ENCODE data around the gene BCOR.

Gene BCOR

DNA sequence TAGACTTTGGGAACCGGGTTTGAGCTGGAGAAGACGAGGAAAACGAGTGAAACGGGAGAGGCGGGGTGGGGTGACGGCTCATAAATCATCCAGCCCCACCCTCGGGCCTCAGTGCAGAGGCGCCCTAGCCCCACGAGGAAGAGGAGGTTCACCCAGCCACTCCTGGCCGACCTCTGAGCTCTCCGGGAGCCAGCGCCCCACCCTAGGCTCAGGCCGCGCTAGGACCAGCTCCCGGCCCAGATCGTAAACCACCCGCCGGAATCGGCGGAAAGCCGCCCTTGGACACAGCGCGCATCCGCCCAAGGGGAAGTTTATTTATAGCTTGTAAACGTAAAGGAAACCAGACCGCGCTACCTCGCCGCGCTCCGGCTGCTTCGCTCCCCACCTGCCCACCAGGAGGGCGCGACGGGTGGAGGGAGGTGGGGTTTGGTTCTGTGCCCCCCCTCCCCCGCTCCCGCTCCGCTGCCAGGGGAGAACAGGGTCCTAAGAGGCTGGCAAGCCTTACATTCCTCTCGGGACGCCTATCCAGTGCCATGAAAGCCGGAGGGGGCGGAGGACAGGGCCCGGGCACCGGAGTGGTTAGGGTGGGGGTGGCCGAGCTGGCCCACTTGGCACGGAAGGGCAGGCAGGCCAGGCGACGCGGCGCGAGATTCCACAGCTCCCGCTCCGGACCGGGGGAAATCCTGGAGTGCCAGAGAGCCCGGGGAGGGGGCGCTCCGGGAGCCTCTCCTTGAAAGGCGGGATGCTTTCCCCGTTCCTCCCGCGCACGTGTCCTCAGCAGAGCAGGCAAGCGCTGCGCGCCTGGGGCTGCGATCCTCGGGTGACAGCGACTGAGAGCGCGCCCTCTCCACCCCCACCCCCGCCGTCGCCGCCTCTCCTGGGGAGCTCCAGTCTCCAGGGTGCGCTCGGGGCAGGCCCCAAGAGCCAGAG lies 84.2 kb downstream of the BCOR start:
- peak; percentile 26 for DNase-seq

DNA sequence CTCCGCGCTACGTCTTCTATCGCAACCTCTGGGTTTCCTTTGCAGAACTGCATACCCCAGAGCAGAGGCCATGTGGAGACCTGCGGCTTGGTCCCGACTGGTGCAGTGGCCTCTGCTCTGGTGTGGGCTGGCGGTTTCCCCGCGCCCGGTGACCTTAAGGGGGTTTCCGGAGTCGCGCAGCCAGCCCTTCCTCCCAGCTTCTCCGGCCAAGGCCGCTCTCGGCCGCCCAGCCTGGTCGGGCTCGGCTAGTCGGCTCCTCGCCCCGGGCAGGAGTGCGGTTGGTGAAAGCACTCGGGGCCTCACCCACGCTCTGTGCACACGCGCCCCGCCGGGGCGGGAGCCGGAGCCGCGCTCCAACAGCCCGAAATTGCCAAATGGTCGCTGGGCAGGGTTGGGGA lies 84.9 kb downstream of the BCOR start:
- DNase-seq = no peak

DNA sequence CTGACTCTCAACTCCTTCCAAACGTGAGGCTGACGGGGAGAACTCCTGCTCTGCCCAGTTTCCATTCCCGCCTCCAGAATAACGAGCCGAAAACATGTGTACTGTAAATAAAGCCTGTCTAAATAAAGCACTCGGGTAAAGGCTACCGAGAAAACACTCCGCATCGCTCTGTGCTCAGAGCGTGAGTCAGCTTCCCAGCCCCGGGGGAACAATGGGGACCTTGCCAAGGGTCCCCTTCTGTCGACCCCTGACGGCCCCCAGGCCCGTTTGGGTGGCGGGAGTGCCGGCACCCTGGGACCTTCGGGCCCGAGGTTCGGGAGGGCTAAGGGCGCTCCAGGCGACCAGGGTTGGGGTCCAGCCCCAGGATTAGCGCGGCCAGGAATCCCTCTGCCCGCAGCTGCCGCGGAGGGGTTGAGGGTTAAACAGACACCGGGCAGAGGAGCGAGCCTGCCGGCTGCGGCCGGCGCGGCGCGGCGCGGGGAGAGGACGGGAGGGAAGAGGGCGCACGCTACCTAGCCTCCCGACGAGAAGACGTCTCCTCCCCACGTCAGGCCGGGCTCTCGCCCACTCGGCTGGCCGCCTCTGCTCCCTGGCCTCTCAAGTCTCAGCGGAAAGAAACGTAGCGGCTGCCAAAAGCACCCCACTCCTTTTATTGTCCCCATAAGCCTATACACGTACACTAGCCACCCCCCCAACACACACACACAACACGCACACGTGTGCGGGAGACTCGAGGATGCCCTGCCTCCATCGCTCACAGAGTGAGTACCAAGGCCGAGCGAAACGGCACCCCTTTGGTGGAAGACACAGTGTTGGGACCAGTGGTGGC lies 85.5 kb downstream of the BCOR start:
- no peak for DNase-seq

DNA sequence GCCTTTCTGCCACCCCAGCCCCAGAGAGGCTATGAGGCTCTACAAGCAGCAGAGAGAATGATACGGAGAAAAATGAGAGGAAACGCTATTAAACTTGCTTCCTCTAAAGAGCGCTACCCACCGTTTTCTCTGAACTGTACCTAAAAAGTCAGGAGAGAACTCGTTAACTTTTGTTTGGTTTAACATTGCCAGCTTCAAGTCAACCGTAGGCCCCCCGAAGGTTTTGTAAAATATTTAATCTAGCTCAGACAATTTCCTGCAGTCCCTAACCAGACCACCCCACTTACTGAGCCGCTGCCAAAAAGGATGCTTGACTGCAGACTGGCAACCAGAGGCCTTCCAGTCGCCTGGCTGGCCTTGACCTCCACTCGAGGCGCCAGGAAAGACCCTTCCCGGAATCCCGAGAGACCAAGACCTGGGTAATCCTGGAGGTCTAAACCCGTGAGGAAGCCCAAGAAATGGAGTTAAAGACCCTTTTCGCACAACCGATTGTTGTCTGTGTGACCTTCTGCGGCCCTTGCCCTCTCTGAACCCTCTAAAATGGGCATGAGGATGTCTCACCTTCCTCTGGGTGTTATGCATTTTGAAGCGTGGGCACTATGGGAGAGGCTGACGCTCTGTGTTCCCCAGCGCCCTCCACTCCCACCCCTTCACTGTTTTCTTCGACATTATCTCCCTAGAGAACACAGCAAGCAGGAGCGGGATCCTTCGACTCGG lies 86.3 kb downstream of the BCOR start:
- no peak for DNase-seq

- DNase-seq = no peak
Measured at GRCh38 chrX:40010550-40011321, 87.0 kb downstream of the BCOR start.

- DNase-seq = no peak
Measured at GRCh38 chrX:40009890-40010289, 87.9 kb downstream of the BCOR start.

DNA sequence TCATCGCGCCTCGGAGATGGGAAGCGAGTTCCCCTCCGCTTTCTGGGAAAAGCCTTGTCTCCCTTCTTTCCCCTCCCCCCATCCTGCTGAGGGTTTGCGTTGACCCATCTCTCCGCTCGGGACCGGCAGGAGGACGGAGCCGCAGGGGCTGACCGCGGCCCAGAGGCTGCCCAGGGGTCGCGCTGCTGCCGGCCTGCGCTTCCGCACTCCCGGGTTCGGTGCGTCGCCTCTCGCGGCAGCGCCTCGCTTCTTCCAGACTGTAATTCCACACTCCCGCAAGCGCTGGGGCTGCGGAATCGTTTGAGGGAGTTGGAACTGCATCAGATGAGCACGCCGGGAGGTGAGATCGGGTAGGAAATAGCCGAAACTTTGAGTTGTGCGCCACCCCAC lies 88.3 kb downstream of the BCOR start:
- DNase-seq = no peak

- DNase-seq = no peak
Measured at GRCh38 chrX:40008791-40009461, 88.8 kb downstream of the BCOR start.

GRCh38 chrX:40007756-40008705 lies 89.7 kb downstream of the BCOR start:
- DNase-seq = no peak

GRCh38 chrX:40007131-40007755 lies 90.5 kb downstream of the BCOR start:
- DNase-seq = no peak

DNA sequence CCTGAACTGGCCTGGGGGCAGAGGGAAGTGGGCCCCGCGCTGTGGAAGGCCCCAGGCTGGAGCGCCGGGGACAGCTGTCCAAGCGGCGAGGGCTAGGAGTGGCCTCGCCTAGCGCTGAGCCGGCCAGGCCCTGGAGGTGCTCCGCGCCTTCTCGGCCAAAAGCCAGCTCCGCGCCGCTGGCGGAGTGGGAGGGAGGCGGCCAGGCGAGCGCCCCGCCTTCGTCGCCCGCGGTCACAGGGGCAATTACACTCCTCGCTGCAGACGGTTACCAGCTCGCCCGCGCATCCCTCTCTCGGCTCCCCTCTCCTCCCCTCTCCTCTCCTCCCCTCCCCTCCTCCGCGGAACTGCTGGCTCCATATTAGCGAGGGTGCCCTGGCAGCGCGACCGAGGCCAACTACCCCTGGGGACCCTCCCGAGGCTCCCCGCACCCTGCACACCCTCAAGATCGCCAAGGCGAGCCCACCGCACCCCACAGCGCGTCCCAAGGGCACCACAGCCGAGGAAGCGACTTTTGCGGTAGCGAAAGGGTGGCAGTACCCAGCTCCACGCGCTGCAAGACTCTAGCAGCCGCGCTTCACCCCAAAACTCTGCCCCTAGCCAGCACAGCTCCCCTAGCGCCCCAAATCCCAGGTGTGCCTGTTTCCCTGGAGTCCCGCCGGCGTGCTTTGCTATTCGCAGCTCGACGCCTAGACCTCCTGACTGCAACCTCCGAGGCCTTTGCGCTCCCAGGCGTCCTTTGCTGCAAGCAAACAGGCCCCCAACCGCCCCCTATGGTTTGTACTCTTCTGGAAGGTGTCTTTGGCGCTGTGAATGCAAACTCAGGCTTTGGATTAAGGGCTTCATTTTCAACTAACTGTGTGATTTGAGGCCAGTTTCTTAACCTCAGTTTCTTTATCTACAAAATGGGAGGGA lies 91.4 kb downstream of the BCOR start:
- DNase-seq = no peak

DNA sequence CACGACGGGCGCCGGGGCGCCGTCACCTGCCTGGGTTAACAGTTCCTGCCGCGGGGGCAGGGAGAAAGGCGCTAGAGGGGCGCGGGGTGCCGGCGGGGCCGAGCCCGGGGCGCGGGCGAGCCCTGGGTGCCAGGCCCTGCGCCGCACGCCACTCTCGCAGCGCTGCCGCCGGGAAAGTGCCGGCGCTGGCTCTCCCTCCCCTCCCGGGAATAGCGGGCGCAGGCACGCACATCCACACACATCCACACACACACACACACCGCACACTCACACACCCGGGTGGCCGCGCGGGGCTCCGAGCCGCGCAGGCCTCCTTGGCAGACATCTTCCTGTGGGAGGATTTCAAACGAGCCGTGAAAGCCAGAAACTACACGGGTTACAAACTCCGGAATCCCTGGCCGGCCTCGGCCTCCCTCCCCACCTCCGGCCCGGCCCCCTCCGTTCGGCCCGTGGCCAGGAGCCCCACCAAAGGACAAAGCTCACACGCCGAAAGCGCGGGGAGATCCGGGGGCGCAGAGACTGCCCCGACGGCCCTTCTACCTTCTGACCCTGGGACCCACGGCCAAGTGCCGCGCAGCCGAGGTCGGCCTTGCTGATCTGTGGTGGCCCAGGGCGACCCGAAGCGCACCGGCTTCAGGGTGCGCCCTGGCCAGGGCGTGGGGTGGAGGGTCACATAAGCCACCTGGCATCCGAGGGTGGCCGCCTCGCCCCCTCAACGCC lies 92.3 kb downstream of the BCOR start:
- DNase-seq = no peak

GRCh38 chrX:40004921-40005291 lies 92.9 kb downstream of the BCOR start:
- DNase-seq = no peak

- no peak for DNase-seq
Measured at GRCh38 chrX:40004246-40004535, 93.6 kb downstream of the BCOR start.

DNA sequence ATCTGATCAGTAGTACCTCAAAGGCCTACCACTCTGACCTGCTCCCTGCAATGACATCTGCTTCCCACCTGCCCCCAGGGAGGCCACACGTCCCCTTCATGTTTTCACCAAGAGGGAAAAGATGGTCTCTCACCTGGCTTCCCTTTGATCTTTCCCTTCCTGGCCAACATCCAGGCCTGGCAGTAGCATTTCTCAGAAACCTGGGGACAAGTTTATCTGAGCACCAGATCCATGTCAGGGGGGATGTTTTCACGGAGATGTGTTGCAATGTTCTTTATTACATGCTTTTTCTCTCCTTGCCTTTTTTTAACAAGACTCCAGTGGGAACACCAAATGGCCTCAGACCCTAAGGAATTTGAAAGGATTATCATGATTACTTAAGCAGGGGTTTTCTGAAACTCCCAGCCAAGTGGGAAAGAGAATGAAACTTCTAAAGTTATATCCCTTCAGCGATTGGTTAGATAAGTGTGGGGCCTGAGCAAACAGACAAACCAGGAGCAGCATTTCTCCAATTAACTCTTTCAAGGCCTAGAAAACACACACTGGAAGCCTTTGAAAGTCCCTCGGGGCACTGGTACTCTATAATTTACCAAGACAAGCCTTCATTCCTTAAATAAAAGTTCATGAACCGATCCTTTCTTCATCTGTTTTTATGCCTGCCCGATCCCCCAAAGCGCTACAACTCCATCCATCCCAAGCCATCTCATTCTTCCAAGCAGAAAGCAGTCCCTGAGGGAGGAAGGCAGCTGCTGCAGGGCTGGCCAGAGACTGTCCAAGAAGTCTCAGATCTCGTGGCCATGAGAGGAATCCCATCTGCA lies 94.1 kb downstream of the BCOR start:
- no peak for DNase-seq

GRCh38 chrX:40003071-40003427 lies 94.7 kb downstream of the BCOR start:
- no peak for DNase-seq
